ENCODE measurements around the gene SKAP1.

DNA sequence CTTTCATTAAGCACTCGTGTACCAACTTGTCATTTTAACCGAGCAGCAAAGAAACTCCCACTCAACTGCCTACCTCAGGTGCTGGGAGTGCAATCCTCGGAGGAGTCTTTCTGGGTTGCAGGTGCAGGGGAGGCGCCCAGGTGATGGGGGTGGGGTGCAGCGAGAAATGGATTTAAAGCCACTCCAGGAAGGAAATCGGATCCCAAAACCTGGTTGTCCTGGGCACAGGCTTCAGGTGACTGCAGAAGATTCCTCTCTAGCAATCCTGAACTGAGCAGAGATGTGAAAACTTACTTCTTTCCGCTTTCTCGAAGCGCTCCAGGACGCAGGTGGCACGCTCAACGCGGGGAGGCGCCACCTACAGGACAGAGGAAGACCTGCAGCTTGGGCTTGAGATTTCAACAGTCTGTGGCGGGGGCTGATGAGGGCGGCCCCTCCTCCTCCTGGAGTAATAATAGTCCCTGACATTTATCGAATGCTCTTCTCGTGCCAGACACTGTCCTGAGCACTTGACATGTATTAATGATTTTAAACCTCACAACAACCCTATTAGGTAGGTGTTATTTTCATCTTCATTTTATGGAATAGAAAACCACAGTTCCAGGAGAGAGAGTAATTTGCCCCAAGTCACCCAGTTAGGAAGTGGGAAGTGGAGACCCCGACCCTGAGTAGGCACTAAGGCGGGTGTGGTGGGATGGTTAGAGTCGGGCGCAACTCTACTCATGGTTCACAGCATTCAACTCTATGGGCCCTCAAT lies 27.2 kb upstream of the SKAP1 start:
- TF ChIP-seq, protein P1, sequence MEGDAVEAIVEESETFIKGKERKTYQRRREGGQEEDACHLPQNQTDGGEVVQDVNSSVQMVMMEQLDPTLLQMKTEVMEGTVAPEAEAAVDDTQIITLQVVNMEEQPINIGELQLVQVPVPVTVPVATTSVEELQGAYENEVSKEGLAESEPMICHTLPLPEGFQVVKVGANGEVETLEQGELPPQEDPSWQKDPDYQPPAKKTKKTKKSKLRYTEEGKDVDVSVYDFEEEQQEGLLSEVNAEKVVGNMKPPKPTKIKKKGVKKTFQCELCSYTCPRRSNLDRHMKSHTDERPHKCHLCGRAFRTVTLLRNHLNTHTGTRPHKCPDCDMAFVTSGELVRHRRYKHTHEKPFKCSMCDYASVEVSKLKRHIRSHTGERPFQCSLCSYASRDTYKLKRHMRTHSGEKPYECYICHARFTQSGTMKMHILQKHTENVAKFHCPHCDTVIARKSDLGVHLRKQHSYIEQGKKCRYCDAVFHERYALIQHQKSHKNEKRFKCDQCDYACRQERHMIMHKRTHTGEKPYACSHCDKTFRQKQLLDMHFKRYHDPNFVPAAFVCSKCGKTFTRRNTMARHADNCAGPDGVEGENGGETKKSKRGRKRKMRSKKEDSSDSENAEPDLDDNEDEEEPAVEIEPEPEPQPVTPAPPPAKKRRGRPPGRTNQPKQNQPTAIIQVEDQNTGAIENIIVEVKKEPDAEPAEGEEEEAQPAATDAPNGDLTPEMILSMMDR (IDR thresholded peaks at IDR 0.05; ENCODE audit: insufficient read depth, low read depth, low read length) = peak; percentile 89
- TF ChIP-seq EZH2 (IDR thresholded peaks at IDR 0.05; ENCODE audit: insufficient read depth, low read length) = no peak
